Duodenal mucosa (tissue), 2 donors: Measurements from ENCODE around the gene BARD1.
"Not testable (repeated sequence)": the region's sequence is repeated elsewhere in the genome, so short reads cannot be mapped to it uniquely, and the experiment has no call there.

Source experiments
- H3K27ac ChIP-seq: one replicate; pipeline ENCODE4 v1.7.0; 2013; ENCODE audit warnings: low read depth, low read length
- H3K27me3 ChIP-seq, 2 donors: one replicate each; pipeline ENCODE4 v1.7.0; 2013; ENCODE audit warnings: low read length in 2 of 2, control low read depth in 1 of 2; ENCODE audit not compliant: insufficient read depth in 2 of 2, control insufficient read depth in 1 of 2
- H3K36me3 ChIP-seq, 2 donors: one replicate each; pipeline ENCODE4 v1.7.0; 2013; ENCODE audit warnings: low read length in 2 of 2, control low read depth in 1 of 2; ENCODE audit not compliant: insufficient read depth in 2 of 2, control insufficient read depth in 1 of 2
- H3K4me1 ChIP-seq, 2 donors: one replicate each; pipeline ENCODE4 v1.7.0; 2013; ENCODE audit warnings: low read length in 2 of 2, control low read depth in 1 of 2; ENCODE audit not compliant: insufficient read depth in 2 of 2, control insufficient read depth in 1 of 2
- H3K4me3 ChIP-seq, 2 donors: one replicate each; pipeline ENCODE4 v1.7.0; 2013; ENCODE audit warnings: low read length in 2 of 2, low read depth in 1 of 2
- H3K9ac ChIP-seq, 2 donors: one replicate each; pipeline ENCODE4 v1.7.0; 2013; ENCODE audit warnings: low read length in 2 of 2, low read depth in 1 of 2
- H3K9me3 ChIP-seq, 2 donors: one replicate each; pipeline ENCODE4 v1.7.0; 2013; ENCODE audit warnings: low read length in 2 of 2, control low read depth in 1 of 2; ENCODE audit not compliant: control insufficient read depth in 1 of 2

Gene BARD1

GRCh38 chr2:214695789-214696188, 113.7 kb downstream of the BARD1 start:
- Histone ChIP-seq H3K27me3 (no peaks in the 10 kb centered on the region), H3K9ac (no peak overlapping the region), H3K36me3 (no peaks in the 10 kb centered on the region), H3K27ac (no peak overlapping the region), H3K4me3 (no peak overlapping the region), H3K9me3 (no peaks in the 10 kb centered on the region), H3K4me1 (no peaks in the 10 kb centered on the region)

- not testable (repeated sequence) for H3K9me3 ChIP-seq, H3K27ac ChIP-seq, H3K36me3 ChIP-seq, H3K9ac ChIP-seq, H3K27me3 ChIP-seq, H3K4me1 ChIP-seq
- H3K4me3 ChIP-seq, result peak overlapping the region; percentile 22 to 23
Observed at GRCh38 chr2:214683557-214683956, 125.9 kb downstream of the BARD1 start.

GRCh38 chr2:214679736-214680135, 129.7 kb downstream of the BARD1 start:
- Histone ChIP-seq H3K9ac (no peak overlapping the region), H3K4me1 (no peaks in the 10 kb centered on the region), H3K27me3 (no peaks in the 10 kb centered on the region), H3K4me3 (no peak overlapping the region), H3K27ac (no peak overlapping the region), H3K36me3 (no peaks in the 10 kb centered on the region), H3K9me3 (no peaks in the 10 kb centered on the region)

GRCh38 chr2:214676421-214677089, 132.9 kb downstream of the BARD1 start:
- Histone ChIP-seq H3K27me3 (no peaks in the 10 kb centered on the region), H3K9ac (no peak overlapping the region), H3K4me3 (no peak overlapping the region)

More at GRCh38 chr2:214676421-214677089, 132.9 kb downstream of the BARD1 start:
- no peaks in the 10 kb centered on the region for H3K4me1 ChIP-seq
- H3K9me3 ChIP-seq, result no peaks in the 10 kb centered on the region
- H3K27ac ChIP-seq, result no peak overlapping the region
- no peaks in the 10 kb centered on the region for H3K36me3 ChIP-seq
